NB4 (cell line): ENCODE measurements around the gene C19orf73.

Experiments used
- MYC ChIP-seq: IDR thresholded peaks from 2 replicates; pipeline ENCODE4 v1.6.1; 2011; ENCODE audit warnings: low read depth, low read length
- POLR2A ChIP-seq: IDR thresholded peaks from 2 replicates; pipeline ENCODE4 v1.6.1; 2011; ENCODE audit warnings: mild to moderate bottlenecking; ENCODE audit not compliant: insufficient read length; ENCODE audit errors: extremely low read depth
- TF ChIP-seq, protein P1 (sequence below): IDR thresholded peaks from one replicate; pipeline ENCODE4 v1.5.1; 2012; ENCODE audit warnings: low read depth, low read length

DNA sequence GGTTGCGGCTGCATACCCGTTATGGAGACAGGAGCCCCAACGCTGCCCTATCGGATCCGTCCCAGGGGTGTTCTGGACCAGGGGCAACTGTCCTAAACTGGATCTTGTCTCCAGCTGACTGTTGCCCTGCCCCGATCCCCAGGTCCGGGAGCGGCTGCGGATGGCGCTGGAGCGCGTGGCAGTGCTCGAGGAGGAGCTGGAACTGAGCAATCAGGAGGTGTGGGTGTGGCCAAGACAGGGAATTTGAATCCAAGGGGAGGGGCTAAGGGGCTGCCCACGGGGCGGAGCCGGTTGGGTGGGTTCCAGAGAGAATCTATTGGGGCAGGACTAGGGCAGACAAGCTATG, 10.3 kb upstream of the C19orf73 start:
- TF ChIP-seq POLR2A (no peak), MYC (no peak)
- TF ChIP-seq, protein P1, sequence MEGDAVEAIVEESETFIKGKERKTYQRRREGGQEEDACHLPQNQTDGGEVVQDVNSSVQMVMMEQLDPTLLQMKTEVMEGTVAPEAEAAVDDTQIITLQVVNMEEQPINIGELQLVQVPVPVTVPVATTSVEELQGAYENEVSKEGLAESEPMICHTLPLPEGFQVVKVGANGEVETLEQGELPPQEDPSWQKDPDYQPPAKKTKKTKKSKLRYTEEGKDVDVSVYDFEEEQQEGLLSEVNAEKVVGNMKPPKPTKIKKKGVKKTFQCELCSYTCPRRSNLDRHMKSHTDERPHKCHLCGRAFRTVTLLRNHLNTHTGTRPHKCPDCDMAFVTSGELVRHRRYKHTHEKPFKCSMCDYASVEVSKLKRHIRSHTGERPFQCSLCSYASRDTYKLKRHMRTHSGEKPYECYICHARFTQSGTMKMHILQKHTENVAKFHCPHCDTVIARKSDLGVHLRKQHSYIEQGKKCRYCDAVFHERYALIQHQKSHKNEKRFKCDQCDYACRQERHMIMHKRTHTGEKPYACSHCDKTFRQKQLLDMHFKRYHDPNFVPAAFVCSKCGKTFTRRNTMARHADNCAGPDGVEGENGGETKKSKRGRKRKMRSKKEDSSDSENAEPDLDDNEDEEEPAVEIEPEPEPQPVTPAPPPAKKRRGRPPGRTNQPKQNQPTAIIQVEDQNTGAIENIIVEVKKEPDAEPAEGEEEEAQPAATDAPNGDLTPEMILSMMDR: no peak
